PFSK-1 (cell line): ENCODE measurements around the gene ABCA1.

Experiments
- FOXP2 ChIP-seq: optimal IDR thresholded peaks from 2 replicates; pipeline ENCODE3; 2011; ENCODE audit warnings: borderline replicate concordance, control low read depth, inconsistent platforms; ENCODE audit not compliant: insufficient read depth; ENCODE audit errors: extremely low read length, extremely low read depth
- POLR2AphosphoS5 ChIP-seq: IDR thresholded peaks from 2 replicates; pipeline ENCODE4 v1.6.1; 2012; ENCODE audit warnings: low read depth, mild to moderate bottlenecking, control low read depth, low read length, moderate library complexity
- REST ChIP-seq, 2 experiments: IDR thresholded peaks; 2 replicates each; pipeline versions ENCODE4 v1.6.1 to v1.8.0; 2011 to 2012; ENCODE audit warnings: low read depth in 2 of 2, low read length in 2 of 2, control low read depth in 1 of 2, inconsistent platforms in 1 of 2, mild to moderate bottlenecking in 1 of 2, moderate library complexity in 1 of 2; ENCODE audit not compliant: insufficient read depth in 1 of 2
- TAF1 ChIP-seq: IDR thresholded peaks from 2 replicates; pipeline ENCODE4 v1.6.1; 2012; ENCODE audit warnings: low read length, control low read depth, borderline replicate concordance; ENCODE audit not compliant: insufficient read depth

- TF ChIP-seq TAF1: no peak
- no peak for TF ChIP-seq REST (IDR thresholded peaks at IDR 0.05; ENCODE audit: insufficient read depth in 1 of 2, low read depth in 2 of 2, low read length in 2 of 2)
- no peak for TF ChIP-seq POLR2AphosphoS5
- no peak for TF ChIP-seq FOXP2
Measured at GRCh38 chr9:104838958-104839357, 89.0 kb downstream of the ABCA1 start.
